Lower lobe of right lung (tissue), 2 donors: ENCODE results near the gene YY1AP1. TPM values are rescaled to one million over a fixed set of nuclear protein-coding genes. Genes with fewer than 3 reads are reported as not detected.

Experiments
- ATAC-seq, 2 donors: fragments of 200-7000 bp; cut with Tn5 transposase; one replicate each; pipeline ENCODE4 v1.9.1; 2020 to 2022; ENCODE audit warnings: mild to moderate bottlenecking in 2 of 2, moderate library complexity in 2 of 2
- DNase-seq: peaks from one replicate; pipeline ENCODE4 v3.0.0-alpha.2; 2020
- H3K27ac ChIP-seq: fragments of 200-600 bp; one replicate; pipeline ENCODE4 v1.8.0; 2022
- H3K27me3 ChIP-seq: fragments of 200-600 bp; one replicate; pipeline ENCODE4 v1.8.0; 2022; ENCODE audit warnings: low read depth
- H3K36me3 ChIP-seq: fragments of 200-600 bp; one replicate; pipeline ENCODE4 v1.8.0; 2022; ENCODE audit warnings: mild to moderate bottlenecking
- H3K4me1 ChIP-seq: fragments of 200-600 bp; one replicate; pipeline ENCODE4 v1.8.0; 2022
- H3K4me3 ChIP-seq: fragments of 200-600 bp; one replicate; pipeline ENCODE4 v1.8.0; 2022; ENCODE audit warnings: mild to moderate bottlenecking
- H3K9me3 ChIP-seq: fragments of 200-600 bp; one replicate; pipeline ENCODE4 v1.8.0; 2022
- CTCF ChIP-seq: fragments of 200-600 bp; IDR thresholded peaks from one replicate; pipeline ENCODE4 v1.8.0; 2022; ENCODE audit warnings: antibody characterized with exemption, mild to moderate bottlenecking
- intact Hi-C: fragments of 100-400 bp; cut with DNase I; formaldehyde crosslinking; loops from one replicate; pipeline ENCODE4 v1.11.0; 2022
- total RNA-seq: library from RNA; stranded (reverse); fragmentation: NEBNext Ultra II Directional; extraction: Animal tissue kit (Norgen Biotek cat#: 25700); gene quantifications from one replicate; pipeline ENCODE4 v1.2.1, GENCODE V29; 2021
- donor health status: DM: no; HTN: yes; CAD: no; lungs with severe emphysema.

The YY1AP1 gene
- total RNA-seq, 1 donor from 2014 or later = 55.3 TPM

GRCh38 chr1:155650231-155650757 is 38.3 kb downstream of the YY1AP1 start:
- peaks cover 32% of the 10 kb centered on the region for H3K4me1 ChIP-seq
- TF ChIP-seq CTCF = no peak
- peaks cover 7% of the 10 kb centered on the region for H3K9me3 ChIP-seq
- DNase-seq = no peak
- peak; percentile 15 to 22 for ATAC-seq
- H3K27ac ChIP-seq = no peak overlapping the region
- H3K4me3 ChIP-seq = no peak overlapping the region
- H3K27me3 ChIP-seq = no peaks in the 10 kb centered on the region
- intact Hi-C loops = no loop called here
- H3K36me3 ChIP-seq = no peaks in the 10 kb centered on the region

- H3K36me3 ChIP-seq = no peaks in the 10 kb centered on the region
- intact Hi-C loops = no loop called here
- ATAC-seq (no peak), DNase-seq (no peak)
- no peak overlapping the region for H3K4me3 ChIP-seq
- H3K27ac ChIP-seq = no peak overlapping the region
- peaks cover 7% of the 10 kb centered on the region for H3K9me3 ChIP-seq
- no peak for TF ChIP-seq CTCF
- peaks cover 32% of the 10 kb centered on the region for H3K4me1 ChIP-seq
- H3K27me3 ChIP-seq = no peaks in the 10 kb centered on the region
Observed at GRCh38 chr1:155649676-155650075, 38.9 kb downstream of the YY1AP1 start.

GRCh38 chr1:155648207-155649147 is 40.1 kb downstream of the YY1AP1 start:
- peaks cover 9% of the 10 kb centered on the region for H3K9me3 ChIP-seq
- DNase-seq = no peak
- H3K4me3 ChIP-seq = no peak overlapping the region
- H3K36me3 ChIP-seq = no peaks in the 10 kb centered on the region
- H3K4me1 ChIP-seq = peaks cover 32% of the 10 kb centered on the region
- peak; percentile 89 to 92 for ATAC-seq
- peak overlapping the region; percentile 46 for H3K27ac ChIP-seq
- intact Hi-C loops = no loop called here
- H3K27me3 ChIP-seq = no peaks in the 10 kb centered on the region
- peak; percentile 50 for TF ChIP-seq CTCF

- no peak for TF ChIP-seq CTCF
- DNase-seq = no peak
- Histone ChIP-seq H3K27ac (no peak overlapping the region), H3K9me3 (peaks cover 20% of the 10 kb centered on the region), H3K27me3 (no peaks in the 10 kb centered on the region), H3K4me3 (no peak overlapping the region), H3K36me3 (no peaks in the 10 kb centered on the region), H3K4me1 (peaks cover 26% of the 10 kb centered on the region)
- no peak for ATAC-seq
- intact Hi-C loops = no loop called here
Observed at GRCh38 chr1:155646307-155646706, 42.3 kb downstream of the YY1AP1 start.

- Histone ChIP-seq H3K27me3 (no peaks in the 10 kb centered on the region), H3K4me1 (peaks cover 26% of the 10 kb centered on the region), H3K27ac (no peak overlapping the region), H3K36me3 (no peaks in the 10 kb centered on the region), H3K4me3 (no peak overlapping the region), H3K9me3 (peaks cover 20% of the 10 kb centered on the region)
- intact Hi-C loops = no loop called here
- ATAC-seq (no peak), DNase-seq (no peak)
- no peak for TF ChIP-seq CTCF
Observed at GRCh38 chr1:155645648-155646047, 42.9 kb downstream of the YY1AP1 start.
